GM18526 (cell line): ENCODE results near the gene SPANXB1.
"Not testable (repeated sequence)": the region's sequence is repeated elsewhere in the genome, so short reads cannot be mapped to it uniquely, and the experiment has no call there.

ENCODE experiments used
- POLR2A ChIP-seq: IDR thresholded peaks from 3 replicates; pipeline ENCODE4 v1.6.1; 2011; ENCODE audit not compliant: insufficient read length; ENCODE audit errors: extremely low read depth

The SPANXB1 gene, protein sequence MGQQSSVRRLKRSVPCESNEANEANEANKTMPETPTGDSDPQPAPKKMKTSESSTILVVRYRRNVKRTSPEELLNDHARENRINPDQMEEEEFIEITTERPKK

DNA sequence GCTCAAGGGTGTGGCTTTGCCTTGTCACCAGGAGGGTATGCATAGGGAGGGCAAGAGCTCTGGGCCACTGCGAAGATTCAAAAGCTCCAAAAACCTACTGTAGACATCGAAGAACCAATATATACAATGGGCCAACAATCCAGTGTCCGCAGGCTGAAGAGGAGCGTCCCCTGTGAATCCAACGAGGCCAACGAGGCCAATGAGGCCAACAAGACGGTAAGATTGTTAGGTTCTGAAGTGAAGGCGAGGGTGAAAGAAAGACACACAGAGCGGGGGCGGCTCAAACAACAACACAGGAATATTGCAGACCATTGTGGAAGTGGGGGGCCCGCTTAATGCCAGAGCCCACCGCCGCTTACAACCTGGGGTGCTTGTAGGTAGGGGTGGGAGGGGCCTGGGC, at the start of gene SPANXB1:
TSS of gene SPANXB1 (plus strand) at position 27 of the 400 bp plus-strand sequence. CDS start at position 127, 100 bp downstream.
- not testable (repeated sequence) for TF ChIP-seq POLR2A

DNA sequence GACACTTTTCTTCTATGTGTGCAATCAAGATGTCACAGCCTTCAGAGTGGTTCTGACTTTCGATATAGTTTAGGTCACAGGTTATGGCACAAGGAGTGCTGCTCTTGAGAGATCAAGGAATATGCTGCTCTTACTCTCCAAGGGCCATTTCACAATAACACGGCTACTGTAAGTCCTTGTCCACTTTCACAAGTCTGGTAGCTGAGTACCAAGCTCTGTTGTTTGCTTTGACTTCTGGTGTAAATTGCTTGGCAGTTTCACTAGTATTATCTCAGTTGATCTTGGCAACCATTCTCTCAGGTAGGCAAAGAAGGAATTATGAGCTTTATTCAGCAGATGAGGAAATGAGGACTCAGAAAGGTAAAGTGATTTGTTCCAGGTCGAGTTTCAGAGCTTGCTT, 35.4 kb upstream of the SPANXB1 start:
- no peak for TF ChIP-seq POLR2A

GRCh38 chrX:140971099-140971795, 31.1 kb upstream of the SPANXB1 start:
- TF ChIP-seq POLR2A = no peak

DNA sequence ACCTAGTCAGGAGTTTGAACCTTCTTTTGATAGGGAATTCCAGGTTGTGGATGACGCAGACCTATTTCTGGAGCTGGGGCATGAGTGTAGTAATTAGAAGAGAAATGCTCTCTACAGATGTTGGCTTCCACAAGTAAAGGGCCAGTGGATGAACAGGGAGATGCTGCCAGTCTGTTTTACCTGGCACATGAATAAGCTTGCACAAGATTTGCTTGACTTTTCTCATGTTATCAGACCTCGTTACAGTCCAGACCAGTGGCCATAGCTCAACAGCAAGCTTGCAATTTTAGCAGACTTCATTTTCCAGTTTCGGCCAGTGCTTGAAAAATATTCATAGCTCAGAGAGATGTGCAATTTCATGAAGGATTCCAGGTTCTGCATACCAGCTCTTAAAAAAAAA, 26.9 kb upstream of the SPANXB1 start:
- TF ChIP-seq POLR2A = no peak

DNA sequence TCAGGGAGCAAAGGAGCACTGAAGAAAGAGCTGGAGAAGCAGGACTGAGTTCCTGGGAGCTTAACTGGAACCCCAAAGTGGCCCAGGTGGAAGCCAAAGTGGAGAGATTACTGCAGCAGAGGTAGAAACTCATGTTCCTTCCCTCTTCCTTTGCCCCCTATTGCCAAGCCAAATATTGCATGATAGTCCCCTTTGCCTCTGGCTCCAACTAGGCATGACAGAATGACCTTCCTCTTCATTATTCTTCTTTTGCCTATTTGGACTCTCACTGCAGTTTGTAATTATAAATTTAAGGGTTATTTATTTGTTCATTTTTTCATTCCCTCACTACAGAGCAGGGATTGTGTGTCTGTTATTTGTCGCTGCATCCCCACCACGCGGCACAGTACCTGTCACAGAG, 22.1 kb upstream of the SPANXB1 start:
- no peak for TF ChIP-seq POLR2A

DNA sequence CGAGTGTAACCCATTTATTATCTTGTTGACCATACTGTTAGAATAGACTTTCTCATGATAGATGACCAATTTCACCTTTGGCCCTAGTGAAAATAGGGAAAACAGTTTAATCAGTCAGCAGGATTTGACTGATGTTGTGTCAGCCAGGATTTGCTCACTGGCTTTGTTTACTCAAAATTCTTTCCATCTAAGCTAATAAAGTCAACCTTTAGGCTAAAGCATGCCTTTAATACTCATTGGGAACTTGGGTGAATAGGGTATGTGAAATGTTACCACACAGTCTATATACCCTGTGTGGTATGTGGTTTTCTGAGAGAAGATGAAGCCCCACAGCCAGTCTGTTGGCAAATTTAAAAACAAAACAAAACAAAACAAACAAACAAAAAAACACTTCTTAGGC, 18.7 kb upstream of the SPANXB1 start:
- no peak for TF ChIP-seq POLR2A
